Cardiac muscle cell (in vitro differentiated cells and primary cell): Measurements from ENCODE around the gene UBASH3B. TPM values are rescaled to one million over a fixed set of nuclear protein-coding genes. Genes with fewer than 3 reads are reported as not detected.

Experiments used
- DNase-seq, 2 donors: peaks; one replicate each; pipeline versions ENCODE4 v3.0.0 to v3.0.0-alpha.2; 2010 to 2017; ENCODE audit warnings: low read depth in 1 of 2, low spot score in 1 of 2
- H3K27ac ChIP-seq: fragments of 200-600 bp; sonication (generic); 2 replicates; pipeline ENCODE4 v1.5.1; 2016
- H3K27me3 ChIP-seq: fragments of 200-600 bp; sonication (generic); 2 replicates; pipeline ENCODE4 v1.6.0; 2016; ENCODE audit warnings: control low read depth
- H3K36me3 ChIP-seq: fragments of 200-600 bp; sonication (generic); 2 replicates; pipeline ENCODE4 v1.5.1; 2016; ENCODE audit warnings: control low read depth
- H3K4me1 ChIP-seq: fragments of 200-600 bp; sonication (generic); 2 replicates; pipeline ENCODE4 v1.8.1; 2017; ENCODE audit warnings: low read depth, mild to moderate bottlenecking, mixed run types
- H3K4me3 ChIP-seq: fragments of 200-600 bp; sonication (generic); 2 replicates; pipeline ENCODE4 v1.5.1; 2016; ENCODE audit warnings: mild to moderate bottlenecking
- H3K9me3 ChIP-seq: fragments of 200-600 bp; sonication (generic); 2 replicates; pipeline ENCODE4 v1.5.1; 2017; ENCODE audit warnings: low read depth, mild to moderate bottlenecking, control low read depth
- CTCF ChIP-seq: IDR thresholded peaks from 2 replicates; pipeline ENCODE4 v1.5.1; 2012; ENCODE audit warnings: low read depth, mild to moderate bottlenecking, low read length
- polyA plus RNA-seq: library from polyadenylated mRNA; unstranded; fragments of >200 nt; fragmentation: Nextera tagmentation; extraction: Ambion mirVana; gene quantifications from 2 replicates; pipeline ENCODE4 v1.2.1, GENCODE V29; 2016
- total RNA-seq: library from RNA; depleted of rRNA; stranded (reverse); fragments of >200 nt; gene quantifications from 2 replicates; pipeline ENCODE4 v1.2.3, GENCODE V29; 2016

The UBASH3B gene
- total and polyA plus RNA-seq, 2 experiments from 2014 or later: 2.7 TPM; not detected in 1

- H3K9me3 ChIP-seq: no peaks in the 10 kb centered on the region
- H3K27ac ChIP-seq: no peak overlapping the region
Measured at GRCh38 chr11:122809866-122810265, 154.3 kb downstream of the UBASH3B start.

GRCh38 chr11:122811721-122812120 is 156.2 kb downstream of the UBASH3B start:
- H3K27ac ChIP-seq: no peak overlapping the region
- H3K36me3 ChIP-seq: no peaks in the 10 kb centered on the region
- no peak for TF ChIP-seq CTCF
- no peaks in the 10 kb centered on the region for H3K27me3 ChIP-seq
- DNase-seq: no peak
- no peaks in the 10 kb centered on the region for H3K4me1 ChIP-seq
- H3K4me3 ChIP-seq: no peak overlapping the region
- H3K9me3 ChIP-seq: no peaks in the 10 kb centered on the region

More at GRCh38 chr11:122809866-122810265, 154.3 kb downstream of the UBASH3B start:
- TF ChIP-seq CTCF: no peak
- DNase-seq: no peak
- Histone ChIP-seq H3K4me3 (no peak overlapping the region), H3K4me1 (no peaks in the 10 kb centered on the region), H3K27me3 (no peaks in the 10 kb centered on the region), H3K36me3 (no peaks in the 10 kb centered on the region)

- H3K27ac ChIP-seq: no peak overlapping the region
- no peak for DNase-seq
- no peaks in the 10 kb centered on the region for H3K36me3 ChIP-seq
- H3K27me3 ChIP-seq: no peaks in the 10 kb centered on the region
- TF ChIP-seq CTCF: no peak
- H3K4me1 ChIP-seq: no peaks in the 10 kb centered on the region
- no peaks in the 10 kb centered on the region for H3K9me3 ChIP-seq
- H3K4me3 ChIP-seq: no peak overlapping the region
Measured at GRCh38 chr11:122812638-122813037, 157.1 kb downstream of the UBASH3B start.

GRCh38 chr11:122813176-122813893 is 157.8 kb downstream of the UBASH3B start:
- no peaks in the 10 kb centered on the region for H3K4me1 ChIP-seq
- H3K4me3 ChIP-seq: no peak overlapping the region
- DNase-seq: no peak
- H3K9me3 ChIP-seq: no peaks in the 10 kb centered on the region
- no peaks in the 10 kb centered on the region for H3K36me3 ChIP-seq
- H3K27ac ChIP-seq: no peak overlapping the region
- H3K27me3 ChIP-seq: no peaks in the 10 kb centered on the region
- no peak for TF ChIP-seq CTCF

- H3K4me1 ChIP-seq: no peaks in the 10 kb centered on the region
- no peak overlapping the region for H3K4me3 ChIP-seq
- no peaks in the 10 kb centered on the region for H3K9me3 ChIP-seq
- no peak for TF ChIP-seq CTCF
- no peak overlapping the region for H3K27ac ChIP-seq
- no peaks in the 10 kb centered on the region for H3K36me3 ChIP-seq
- no peaks in the 10 kb centered on the region for H3K27me3 ChIP-seq
- no peak for DNase-seq
Measured at GRCh38 chr11:122813894-122814270, 158.4 kb downstream of the UBASH3B start.
